Aorta (tissue), 5 donors: Measurements from ENCODE around the gene SMYD3. TPM values are rescaled to one million over a fixed set of nuclear protein-coding genes. Genes with fewer than 3 reads are reported as not detected.
A peak's percentile ranks its signal among the peaks of the same experiment; 100 is the strongest.

Experiments used
- ATAC-seq: fragments of 200-7000 bp; cut with Tn5 transposase; one replicate; pipeline ENCODE4 v1.9.1; 2022; ENCODE audit warnings: moderate library complexity; ENCODE audit not compliant: low FRiP score
- DNase-seq, 2 donors: peaks; one replicate each; pipeline ENCODE4 v3.0.0-alpha.2; 2020
- H3K27ac ChIP-seq, 2 donors: one replicate each; pipeline ENCODE4 v1.5.1; 2013; ENCODE audit warnings: low read length in 2 of 2, mild to moderate bottlenecking in 2 of 2, moderate library complexity in 2 of 2, control low read depth in 1 of 2, inconsistent platforms in 1 of 2, low read depth in 1 of 2
- H3K27me3 ChIP-seq, 2 donors: one replicate each; pipeline ENCODE4 v1.6.1; 2013; ENCODE audit warnings: control low read depth in 1 of 2, low read length in 1 of 2, mild to moderate bottlenecking in 1 of 2, moderate library complexity in 1 of 2; ENCODE audit not compliant: insufficient read depth in 2 of 2, control insufficient read depth in 1 of 2
- H3K36me3 ChIP-seq, 2 donors: one replicate each; pipeline ENCODE4 v1.6.1; 2013; ENCODE audit warnings: control low read depth in 1 of 2, low read length in 1 of 2, mild to moderate bottlenecking in 1 of 2; ENCODE audit not compliant: insufficient read depth in 2 of 2, control insufficient read depth in 1 of 2
- H3K4me1 ChIP-seq, 2 donors: one replicate each; pipeline ENCODE4 v1.6.1; 2013; ENCODE audit warnings: low read length in 2 of 2, control low read depth in 1 of 2, mild to moderate bottlenecking in 1 of 2, moderate library complexity in 1 of 2; ENCODE audit not compliant: insufficient read depth in 2 of 2, control insufficient read depth in 1 of 2
- H3K4me3 ChIP-seq, 2 donors: one replicate each; pipeline ENCODE4 v1.5.1; 2013; ENCODE audit warnings: low read length in 2 of 2, control low read depth in 1 of 2, mild to moderate bottlenecking in 1 of 2
- H3K9me3 ChIP-seq: one replicate; pipeline ENCODE4 v1.6.1; 2013; ENCODE audit warnings: mild to moderate bottlenecking, low read length; ENCODE audit not compliant: control insufficient read depth
- WGBS, 2 donors: extraction: QIAGEN DNeasy Blood & Tissue Kit; methylation state at CpG; one replicate each; pipeline ENCODE4 v1.1.7; 2013; 5-methylcytosine and 5-hydroxymethylcytosine counted together
- intact Hi-C, 2 donors: fragments of 100-400 bp; cut with DNase I; formaldehyde crosslinking; loops; one replicate each; pipeline versions ENCODE4 v1.14.2 to v1.15.0; 2022
- polyA plus RNA-seq, 2 donors: library from polyadenylated mRNA; stranded (reverse); fragments of 200-250 nt; gene quantifications; one replicate each; pipeline ENCODE4 v1.2.3, GENCODE V29; 2013
- total RNA-seq, 2 donors: library from RNA; stranded (reverse); fragmentation: NEBNext Ultra II Directional; extraction: Animal tissue kit (Norgen Biotek cat#: 25700); gene quantifications; one replicate each; pipeline ENCODE4 v1.2.1, GENCODE V29; 2021
- donor health status: healthy with polysubstance abuse.
- donor health status: Bipolar disorder and iron deficiency.
- donor health status: DM: no; HTN: no; CAD: no.
- donor health status: DM: no; HTN: no; CAD: no.
- donor health status: DM: yes; HTN: yes; CAD: no.

SMYD3 gene
- total and polyA plus RNA-seq, 4 donors = 6.0 to 29.1 (median 11.1) TPM

- no peak for ATAC-seq
- 93 to 96% methylated on average over 7 of the region's 7 CpGs for WGBS, 2 donors
- H3K9me3 ChIP-seq = no peaks in the 10 kb centered on the region
- DNase-seq = no peak
- intact Hi-C loops = no loop called here
- no peaks in the 10 kb centered on the region for H3K27me3 ChIP-seq
- H3K36me3 ChIP-seq = no peaks in the 10 kb centered on the region
- no peaks in the 10 kb centered on the region for H3K4me1 ChIP-seq
- H3K4me3 ChIP-seq = no peak overlapping the region
- no peak overlapping the region for H3K27ac ChIP-seq
Measured at GRCh38 chr1:246068619-246069509, 438.2 kb downstream of the SMYD3 start.

GRCh38 chr1:246068217-246068512 is 438.9 kb downstream of the SMYD3 start:
- DNase-seq (no peak), ATAC-seq (no peak)
- intact Hi-C loops = no loop called here
- WGBS, 2 donors = 68 to 82% methylated on average over 3 of the region's 3 CpGs
- Histone ChIP-seq H3K36me3 (no peaks in the 10 kb centered on the region), H3K27me3 (no peaks in the 10 kb centered on the region), H3K9me3 (no peaks in the 10 kb centered on the region), H3K4me1 (no peaks in the 10 kb centered on the region), H3K4me3 (no peak overlapping the region), H3K27ac (no peak overlapping the region)

- DNase-seq (peak in 1 of 2 donors; percentile 48), ATAC-seq (no peak)
- H3K36me3 ChIP-seq = no peaks in the 10 kb centered on the region
- 78 to 81% methylated on average over 18 of the region's 18 CpGs for WGBS, 2 donors
- H3K4me1 ChIP-seq = no peaks in the 10 kb centered on the region
- H3K27me3 ChIP-seq = no peaks in the 10 kb centered on the region
- H3K4me3 ChIP-seq = no peak overlapping the region
- no peak overlapping the region for H3K27ac ChIP-seq
- H3K9me3 ChIP-seq = no peaks in the 10 kb centered on the region
- intact Hi-C loops = no loop called here
Measured at GRCh38 chr1:246067432-246068216, 439.5 kb downstream of the SMYD3 start.

GRCh38 chr1:246066573-246066972 is 440.5 kb downstream of the SMYD3 start:
- DNase-seq = no peak
- Histone ChIP-seq H3K27ac (no peak overlapping the region), H3K4me1 (no peaks in the 10 kb centered on the region), H3K9me3 (no peaks in the 10 kb centered on the region), H3K36me3 (no peaks in the 10 kb centered on the region), H3K4me3 (no peak overlapping the region), H3K27me3 (no peaks in the 10 kb centered on the region)
- intact Hi-C loops = no loop called here
- WGBS, 2 donors = 92 to 93% methylated on average over 3 of the region's 3 CpGs
- no peak for ATAC-seq

- no peaks in the 10 kb centered on the region for H3K27me3 ChIP-seq
- intact Hi-C loops = no loop called here
- ATAC-seq = no peak
Measured at GRCh38 chr1:246065592-246065991, 441.5 kb downstream of the SMYD3 start.

GRCh38 chr1:246064891-246065290 is 442.2 kb downstream of the SMYD3 start:
- Histone ChIP-seq H3K27me3 (no peaks in the 10 kb centered on the region), H3K27ac (no peak overlapping the region), H3K4me3 (no peak overlapping the region), H3K4me1 (no peaks in the 10 kb centered on the region), H3K9me3 (no peaks in the 10 kb centered on the region), H3K36me3 (no peaks in the 10 kb centered on the region)
- ATAC-seq (no peak), DNase-seq (no peak)
- intact Hi-C loops = no loop called here
- WGBS, 2 donors = 75 to 83% methylated on average over 3 of the region's 3 CpGs

More at GRCh38 chr1:246065592-246065991, 441.5 kb downstream of the SMYD3 start:
- Histone ChIP-seq H3K27ac (no peak overlapping the region), H3K36me3 (no peaks in the 10 kb centered on the region), H3K9me3 (no peaks in the 10 kb centered on the region), H3K4me1 (no peaks in the 10 kb centered on the region), H3K4me3 (no peak overlapping the region)
- 94 to 96% methylated on average over 3 of the region's 3 CpGs for WGBS, 2 donors
- no peak for DNase-seq

- Histone ChIP-seq H3K27me3 (no peaks in the 10 kb centered on the region), H3K4me3 (no peak overlapping the region), H3K36me3 (no peaks in the 10 kb centered on the region), H3K9me3 (no peaks in the 10 kb centered on the region), H3K4me1 (no peaks in the 10 kb centered on the region), H3K27ac (no peak overlapping the region)
- no peak for DNase-seq
- no peak for ATAC-seq
- intact Hi-C loops = no loop called here
- 92 to 96% methylated on average over 5 of the region's 5 CpGs for WGBS, 2 donors
Measured at GRCh38 chr1:246063013-246063616, 444.0 kb downstream of the SMYD3 start.

- ATAC-seq (no peak), DNase-seq (no peak)
- Histone ChIP-seq H3K9me3 (no peaks in the 10 kb centered on the region), H3K4me1 (no peaks in the 10 kb centered on the region), H3K27ac (no peak overlapping the region), H3K36me3 (no peaks in the 10 kb centered on the region), H3K27me3 (no peaks in the 10 kb centered on the region), H3K4me3 (no peak overlapping the region)
- 17 to 21% methylated on average over 3 of the region's 3 CpGs for WGBS, 2 donors
- intact Hi-C loops = no loop called here
Measured at GRCh38 chr1:246058466-246058865, 448.6 kb downstream of the SMYD3 start.
